Activated T-cell treated with anti-CD3 and anti-CD28 coated beads for 4 hours (primary cell): Measurements from ENCODE around the gene EFTUD2.

ENCODE experiments used
- DNase-seq: peaks from one replicate; pipeline ENCODE4 v3.0.0-alpha.2; 2020

Gene EFTUD2

DNA sequence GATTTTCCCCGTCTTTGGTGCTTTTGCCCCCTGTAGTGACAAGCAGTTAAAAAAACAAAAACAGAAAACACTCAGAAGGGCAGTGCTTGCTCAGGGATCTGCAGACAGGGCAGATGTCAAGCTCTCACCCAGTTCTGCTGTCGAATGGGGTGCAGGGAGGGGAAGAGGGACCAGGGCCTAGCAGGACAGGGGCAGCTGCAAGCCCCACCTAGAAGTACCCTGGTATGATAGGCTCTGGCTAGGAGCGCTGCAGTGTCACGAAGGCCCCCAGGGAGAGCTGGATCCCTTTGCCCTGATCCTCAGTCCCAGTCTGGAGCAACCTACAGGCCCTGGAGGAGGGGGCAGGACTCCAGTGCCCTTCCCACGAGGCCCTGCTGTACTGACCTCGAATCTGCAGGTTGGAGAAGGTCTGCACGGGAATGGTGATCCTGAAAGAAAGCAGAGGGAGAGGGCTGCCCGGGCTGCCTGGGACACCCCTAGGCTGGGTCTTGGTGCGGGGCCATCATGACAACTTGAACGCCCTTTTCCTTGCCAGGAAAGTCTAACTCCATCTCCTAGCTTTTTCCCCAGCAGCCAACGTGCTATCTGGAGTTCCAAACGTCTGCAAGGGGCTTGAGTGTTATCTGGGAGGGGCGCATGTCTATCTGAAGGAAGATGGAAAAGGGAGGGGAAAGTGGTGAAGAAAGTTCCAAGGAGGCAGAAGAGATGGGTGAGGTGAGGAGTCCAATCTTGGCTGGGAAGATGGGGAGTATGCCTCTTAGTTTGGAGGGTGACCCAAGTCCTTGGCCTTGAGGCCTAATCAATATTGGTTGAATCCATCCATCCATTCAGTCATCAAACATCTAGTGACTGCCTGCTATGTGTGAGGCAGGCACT is 11.2 kb upstream of the EFTUD2 start:
- DNase-seq = no peak

DNA sequence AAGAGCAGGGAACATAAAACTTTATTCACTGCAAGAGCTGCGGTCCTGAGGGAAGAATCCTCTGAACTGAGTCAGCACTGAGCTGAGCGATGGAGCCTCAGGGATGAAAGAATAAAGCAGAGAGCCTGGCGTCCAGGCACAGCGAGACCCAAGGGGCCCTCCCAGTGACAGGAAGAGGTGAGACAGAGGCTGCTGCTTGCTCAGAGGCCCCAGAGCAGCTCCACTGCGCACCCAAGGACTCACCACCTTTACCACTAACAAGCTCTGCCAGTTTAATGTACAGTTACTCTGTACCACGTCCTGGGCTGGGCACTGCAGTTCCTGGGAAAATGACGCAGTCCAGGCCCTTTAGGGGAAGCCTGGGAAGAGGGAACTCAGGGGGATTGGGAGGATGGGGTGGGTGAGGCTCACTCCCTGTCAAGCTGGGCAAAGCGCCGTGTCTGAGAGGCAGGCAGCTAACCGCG is 10.5 kb upstream of the EFTUD2 start:
- no peak for DNase-seq

DNA sequence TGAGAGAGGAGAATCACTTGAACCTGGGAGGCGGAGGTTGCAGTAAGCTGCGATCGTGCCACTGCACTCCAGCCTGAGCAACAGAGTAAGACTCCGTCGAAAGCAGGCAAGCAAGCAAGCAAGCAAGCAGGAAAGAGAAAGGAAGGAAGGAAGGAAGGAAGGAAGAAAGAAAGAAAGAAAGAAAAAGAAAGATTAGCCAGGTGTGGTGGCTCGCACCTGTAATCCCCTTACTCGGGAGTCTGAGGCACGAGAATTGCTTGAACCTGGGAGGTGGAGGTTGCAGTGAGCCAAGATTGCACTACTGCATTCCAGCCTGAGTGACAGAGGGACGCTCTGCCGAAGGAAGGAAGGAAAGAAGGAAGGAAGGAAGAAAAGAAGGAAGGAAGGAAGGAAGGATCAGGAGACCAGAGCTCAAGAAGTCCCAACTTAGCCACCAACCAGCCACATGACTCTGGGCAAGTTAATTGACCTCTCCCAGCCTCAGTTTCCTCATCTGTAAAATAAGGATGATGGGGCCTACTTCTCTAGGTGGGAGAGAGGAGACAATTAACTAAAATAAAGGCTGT is 9.6 kb upstream of the EFTUD2 start:
- no peak for DNase-seq

DNA sequence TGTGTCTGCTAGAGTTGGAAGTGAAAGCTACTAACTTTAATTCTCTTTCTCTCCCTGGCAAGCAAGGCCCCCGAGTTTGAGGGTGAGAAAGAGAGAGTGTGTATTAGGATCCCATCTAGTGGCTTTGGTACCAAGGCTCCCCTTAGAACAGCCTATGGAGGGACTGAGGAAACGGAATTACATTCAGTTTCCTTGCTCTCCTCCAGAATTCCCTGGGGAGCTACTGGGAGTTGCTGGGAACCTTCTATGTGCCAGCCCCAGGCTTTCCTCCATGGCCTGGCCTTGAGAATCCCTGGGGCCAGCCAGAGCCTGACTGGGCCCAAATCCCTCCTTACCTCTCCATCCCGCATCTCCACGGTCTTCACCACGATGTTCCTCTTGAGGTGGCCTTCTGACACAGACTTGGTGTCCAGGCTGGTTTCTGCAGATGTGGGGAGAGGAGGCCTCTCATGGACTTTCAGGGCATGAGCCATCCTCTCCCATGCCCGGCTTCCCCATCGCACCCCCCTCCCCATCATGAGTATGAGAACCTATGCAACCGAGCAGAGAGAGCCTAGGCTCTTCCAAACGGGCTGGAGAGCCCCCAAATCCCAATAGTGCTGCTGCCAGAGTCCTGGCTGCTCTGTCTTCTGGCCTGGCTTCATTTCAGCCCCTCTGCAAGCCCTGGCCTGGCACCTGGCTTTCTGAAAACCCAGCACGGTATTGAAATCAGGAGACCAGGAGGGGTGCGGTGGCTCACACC is 8.7 kb upstream of the EFTUD2 start:
- no peak for DNase-seq

DNA sequence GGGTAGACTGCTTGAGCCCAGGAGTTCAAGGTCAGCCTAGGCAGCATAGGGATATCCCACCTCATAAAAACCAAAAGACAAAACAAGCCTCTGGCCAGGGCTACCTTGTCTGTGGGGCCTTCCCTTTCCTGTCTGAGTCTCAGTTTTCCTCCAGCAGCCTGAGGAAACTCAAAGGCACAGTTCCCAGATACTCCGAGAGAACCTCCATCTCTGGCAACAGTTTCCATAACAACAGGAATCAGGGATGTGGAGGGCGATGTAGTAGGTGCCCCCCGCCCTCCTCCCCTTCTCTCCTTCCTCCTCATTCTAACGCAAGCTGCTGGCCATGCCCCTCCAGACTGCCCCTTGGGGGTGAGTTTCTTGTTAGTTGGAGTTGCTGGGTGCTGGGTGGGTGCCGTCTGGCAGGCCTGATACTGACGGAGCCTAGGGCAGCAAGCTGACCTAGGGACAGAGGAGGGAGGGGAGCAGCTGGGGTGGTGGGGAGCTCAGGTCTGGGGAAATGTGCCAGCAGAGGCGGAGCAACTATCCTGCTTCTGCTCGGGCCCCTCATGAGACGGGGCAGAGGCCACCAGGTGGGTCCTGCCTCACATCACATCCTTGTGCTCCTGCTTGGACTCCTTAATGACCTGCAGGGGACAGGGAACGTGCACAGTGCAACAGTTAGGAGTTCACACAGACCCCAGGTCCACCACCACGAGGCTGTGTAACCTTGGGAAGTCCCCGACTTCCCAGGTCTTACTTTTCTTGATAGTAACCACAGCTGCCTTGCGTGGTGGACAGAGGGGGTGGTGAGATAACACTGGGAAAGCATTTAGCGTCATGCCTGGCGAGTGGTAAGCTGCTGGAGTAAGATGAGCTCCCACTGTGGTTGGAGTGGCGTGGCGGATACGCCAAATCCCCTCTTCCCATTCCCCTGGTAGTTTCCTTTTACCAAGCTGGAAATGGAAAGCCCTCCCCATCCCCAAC is 7.8 kb upstream of the EFTUD2 start:
- DNase-seq = no peak

DNA sequence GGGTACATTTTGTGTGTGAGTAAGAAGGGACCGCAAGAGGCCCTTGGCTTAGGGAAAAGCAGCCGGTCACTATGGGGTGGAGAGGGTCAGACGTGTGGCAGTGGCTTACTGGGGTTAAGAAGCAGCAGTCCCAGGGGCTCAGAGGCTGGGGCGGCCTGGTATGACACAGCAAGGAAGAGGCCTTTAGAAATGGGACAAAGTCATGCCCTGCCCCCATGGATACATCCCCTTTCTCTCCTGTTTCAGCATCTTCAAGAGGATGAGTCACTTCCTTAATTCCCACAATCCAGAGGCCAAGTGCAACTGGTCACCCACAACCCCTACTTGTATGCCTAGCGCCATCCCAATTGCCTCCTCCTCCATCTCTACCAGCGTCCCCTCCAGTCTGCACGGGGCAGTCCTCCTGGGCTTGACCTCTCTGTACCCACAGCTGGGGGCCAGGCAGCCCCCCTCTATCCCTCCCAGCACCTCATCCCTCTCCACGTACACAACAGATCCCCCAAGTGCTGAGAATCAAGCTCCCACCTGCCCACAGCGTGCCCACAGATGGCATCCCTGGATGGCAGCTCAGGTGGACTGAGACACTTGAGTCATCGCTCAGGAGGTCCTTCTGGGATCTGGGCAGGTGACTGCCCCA is 6.9 kb upstream of the EFTUD2 start:
- DNase-seq = no peak

DNA sequence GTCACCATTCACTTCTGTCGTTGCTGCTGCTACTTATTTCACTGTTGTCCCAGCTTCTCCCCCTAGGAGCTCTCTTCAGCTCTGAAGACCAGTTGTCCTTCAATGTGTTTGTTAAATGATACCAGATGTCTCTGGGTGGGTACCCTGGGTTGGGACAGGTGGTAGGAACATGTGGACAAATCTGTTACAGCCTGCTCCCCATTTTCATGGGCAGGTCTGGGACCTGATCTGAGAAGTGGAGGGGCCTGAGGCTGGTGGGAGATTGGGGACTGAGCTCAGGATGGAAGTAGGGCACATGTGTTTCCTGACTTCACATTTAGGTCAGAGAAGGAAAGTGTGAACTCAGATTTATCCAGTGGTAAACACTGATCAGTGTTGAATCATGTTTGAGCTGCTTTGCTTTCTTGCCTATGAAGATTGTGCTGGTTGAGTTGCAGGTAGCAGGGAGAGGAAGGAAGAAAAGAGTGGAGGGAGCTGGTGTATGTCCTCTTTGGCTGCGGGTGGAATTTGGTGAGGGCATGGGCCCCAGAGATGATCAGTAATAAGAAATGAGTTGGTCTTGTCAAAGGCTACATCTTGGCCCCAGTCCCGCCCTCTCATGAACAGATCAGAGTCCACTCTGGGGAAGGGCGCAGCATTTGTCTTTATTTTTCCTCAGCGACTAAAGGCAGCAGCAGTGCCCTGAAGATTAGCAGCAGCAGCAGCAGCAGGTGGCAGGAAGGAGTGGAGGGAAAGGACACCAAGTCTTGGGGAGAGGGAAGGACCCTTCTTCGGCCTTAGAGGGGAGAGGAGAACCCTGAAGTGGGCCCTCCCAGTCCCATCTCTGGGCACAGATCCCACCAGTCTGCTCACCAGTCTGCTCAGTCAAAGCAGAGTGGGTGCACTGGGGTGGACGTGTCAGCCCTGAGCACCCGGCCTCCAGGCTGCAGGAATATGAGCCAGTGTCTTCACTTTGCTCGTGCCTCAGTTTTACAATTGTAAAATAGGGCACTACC is 6.1 kb upstream of the EFTUD2 start:
- DNase-seq = no peak

DNA sequence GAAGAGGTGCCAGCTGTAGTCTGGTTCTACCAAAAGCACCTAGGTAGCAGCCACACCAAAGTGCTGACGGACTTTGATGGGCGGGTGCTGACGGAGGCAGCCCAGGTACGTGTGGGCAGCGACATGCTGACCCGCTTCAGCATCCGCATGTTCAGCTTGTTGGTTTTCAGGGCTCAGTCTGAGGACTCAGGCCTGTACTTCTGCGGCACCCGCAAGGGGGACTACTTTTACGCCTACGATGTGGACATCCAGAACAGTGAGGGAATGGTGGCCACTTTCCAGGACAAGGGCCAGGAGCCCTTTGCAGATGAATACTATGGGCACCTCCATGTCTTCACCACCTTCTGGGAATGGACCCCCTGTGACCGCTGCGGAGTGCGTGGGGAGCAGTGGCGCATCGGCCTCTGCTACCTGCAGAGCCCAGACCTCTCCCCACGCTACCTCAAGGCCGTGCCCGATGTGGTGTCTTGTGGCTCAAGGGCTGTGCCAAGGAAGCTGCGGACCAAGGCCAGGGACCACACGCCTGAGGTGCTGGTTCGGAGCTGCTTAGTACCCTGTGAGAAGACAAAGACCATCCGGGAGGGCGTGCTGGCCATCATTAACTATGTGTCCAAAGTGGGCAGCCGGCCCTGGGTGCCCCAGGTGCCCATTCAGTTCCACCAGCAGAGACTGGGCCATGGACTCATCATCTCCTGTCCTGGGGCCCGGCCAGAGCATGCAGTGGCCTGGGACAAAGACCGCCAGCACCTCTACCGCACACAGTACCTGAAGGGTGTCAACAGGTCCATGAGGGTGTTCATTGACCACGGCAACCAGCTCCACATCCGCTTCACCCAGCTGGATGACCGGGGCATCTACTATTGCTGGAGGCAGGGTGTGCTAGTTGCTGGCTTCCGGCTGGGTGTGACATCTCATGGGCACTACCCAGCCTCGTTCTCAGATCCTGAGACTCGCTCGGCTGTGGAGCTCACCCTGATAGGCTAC is 5.0 kb upstream of the EFTUD2 start:
- DNase-seq = no peak

DNA sequence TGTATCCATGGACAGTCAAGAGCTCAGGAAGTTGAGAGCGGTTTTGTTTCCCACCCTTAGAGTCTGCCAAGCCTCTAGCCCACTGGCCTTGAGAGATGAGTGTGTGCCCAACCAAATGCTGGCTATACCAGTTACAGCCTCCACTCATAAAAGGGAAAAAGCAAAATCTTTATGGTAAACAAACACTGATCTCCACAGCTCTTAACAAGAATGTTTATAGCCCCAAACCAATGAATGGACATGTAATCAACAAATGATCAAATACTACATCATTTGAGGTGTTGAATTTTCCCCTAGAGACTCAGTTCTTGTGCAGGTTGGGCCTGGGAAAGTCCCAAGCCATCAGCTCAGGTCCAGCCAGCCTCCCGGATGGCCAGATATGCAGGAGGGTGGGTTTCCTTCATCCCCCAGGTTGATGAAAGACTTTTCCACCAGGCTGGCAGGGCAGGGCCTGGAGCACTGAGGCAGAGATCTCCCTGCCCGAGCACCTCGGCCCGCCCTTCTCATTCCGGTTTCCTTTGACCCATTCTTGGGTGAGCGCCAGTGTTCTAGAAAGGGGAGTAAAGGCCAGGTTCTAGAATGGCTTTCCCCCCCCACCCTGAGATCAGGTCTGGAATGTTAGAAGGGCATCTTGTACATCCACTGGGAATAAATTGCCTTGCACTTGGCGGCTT is 3.9 kb upstream of the EFTUD2 start:
- DNase-seq = no peak

DNA sequence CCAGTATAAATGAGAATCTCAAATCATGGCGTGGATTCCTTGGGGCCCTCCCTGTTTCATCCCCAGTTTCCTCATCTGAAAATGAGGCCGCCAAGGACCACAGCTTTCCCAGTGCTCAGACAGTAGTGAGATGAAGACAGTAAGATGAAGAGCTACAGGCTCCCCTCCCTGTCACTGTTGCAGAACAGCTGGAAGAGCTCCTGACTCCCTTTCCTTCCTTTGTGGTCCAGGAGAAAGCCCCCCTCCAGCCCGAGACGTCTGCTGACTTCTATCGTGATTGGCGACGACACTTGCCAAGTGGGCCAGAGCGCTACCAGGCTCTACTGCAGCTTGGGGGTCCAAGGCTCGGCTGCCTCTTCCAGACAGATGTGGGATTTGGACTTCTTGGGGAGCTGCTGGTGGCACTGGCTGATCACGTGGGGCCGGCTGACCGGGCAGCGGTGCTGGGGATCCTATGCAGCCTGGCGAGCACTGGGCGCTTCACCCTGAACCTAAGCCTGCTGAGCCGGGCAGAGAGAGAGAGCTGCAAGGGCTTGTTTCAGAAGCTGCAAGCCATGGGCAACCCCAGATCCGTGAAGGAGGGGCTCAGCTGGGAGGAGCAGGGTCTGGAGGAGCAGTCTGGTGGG is 3.0 kb upstream of the EFTUD2 start:
- DNase-seq = no peak

DNA sequence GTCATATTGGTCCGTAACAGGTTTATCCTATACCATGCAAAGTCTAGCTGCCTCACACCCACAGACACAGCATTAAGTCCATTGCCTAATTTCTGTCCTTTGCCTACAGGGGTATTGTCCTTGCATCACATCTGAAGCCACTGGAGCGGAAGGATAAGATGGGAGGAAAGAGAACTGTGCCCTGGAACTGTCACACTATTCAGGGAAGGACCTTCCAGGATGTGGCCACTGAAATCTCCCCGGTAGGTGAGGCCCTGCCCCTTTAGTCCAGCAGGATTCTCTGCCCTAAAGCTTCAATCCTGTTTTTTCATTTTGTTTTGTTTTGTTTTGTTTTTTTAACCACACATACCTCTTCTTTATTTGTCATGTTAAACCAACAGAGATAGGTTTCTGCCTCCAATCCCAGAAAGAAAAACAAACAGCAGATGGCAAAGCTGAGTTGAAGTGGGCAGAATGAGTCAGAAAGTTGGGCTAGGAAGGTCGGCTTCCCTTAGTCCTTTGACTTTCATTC is 2.2 kb upstream of the EFTUD2 start:
- DNase-seq = no peak

DNA sequence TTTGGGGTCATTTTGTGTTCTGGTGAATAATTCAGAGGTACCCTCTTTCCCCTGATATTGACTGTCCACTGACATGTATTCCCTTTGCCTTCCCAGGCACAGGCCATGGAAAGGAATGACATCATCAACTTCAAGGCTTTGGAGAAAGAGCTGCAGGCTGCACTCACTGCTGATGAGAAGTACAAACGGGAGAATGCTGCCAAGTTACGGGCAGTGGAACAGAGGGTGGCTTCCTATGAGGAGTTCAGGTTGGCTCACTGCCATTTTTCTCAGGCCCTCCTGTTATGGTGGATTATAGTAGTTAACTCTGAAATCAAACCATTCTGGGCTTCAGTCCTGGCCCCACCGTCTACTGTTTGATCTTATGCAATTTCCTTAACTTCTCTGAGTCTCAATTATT is 1.6 kb upstream of the EFTUD2 start:
- DNase-seq = no peak

DNA sequence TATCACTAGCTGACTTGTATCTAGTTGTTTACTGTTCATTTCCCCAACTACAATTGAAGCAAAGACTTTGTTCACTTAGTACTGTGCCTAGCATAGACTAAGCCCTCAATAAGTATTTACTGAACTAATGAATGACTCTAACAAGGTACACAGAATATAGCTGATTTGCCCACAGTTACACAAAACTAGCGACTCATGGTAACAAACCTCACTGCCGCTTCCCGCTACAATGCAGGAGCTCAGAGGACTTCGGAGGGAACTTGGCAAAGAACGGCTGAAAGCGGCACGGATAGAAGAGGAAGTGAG is 524 bp downstream of the EFTUD2 start:
- no peak for DNase-seq

DNA sequence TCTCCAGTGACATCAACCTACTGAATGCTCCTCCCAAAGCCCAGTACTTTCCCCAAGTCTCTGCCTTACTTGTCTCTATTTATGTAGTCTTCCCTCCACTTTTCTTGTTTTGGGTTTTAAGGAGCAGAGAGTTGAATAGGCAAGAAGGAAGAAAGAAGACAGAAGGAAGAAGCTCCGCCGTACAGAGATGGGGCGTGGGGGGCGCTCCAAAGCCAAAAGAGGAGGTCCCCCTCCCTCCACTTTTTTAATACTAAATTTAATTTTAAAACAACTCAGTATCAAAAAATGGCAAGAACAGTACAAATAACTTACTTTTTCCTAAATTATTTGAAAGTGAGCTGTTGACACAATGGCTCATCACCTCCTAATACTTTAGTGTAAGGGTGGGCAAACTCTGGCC is 4.6 kb downstream of the EFTUD2 start:
- DNase-seq = no peak

DNA sequence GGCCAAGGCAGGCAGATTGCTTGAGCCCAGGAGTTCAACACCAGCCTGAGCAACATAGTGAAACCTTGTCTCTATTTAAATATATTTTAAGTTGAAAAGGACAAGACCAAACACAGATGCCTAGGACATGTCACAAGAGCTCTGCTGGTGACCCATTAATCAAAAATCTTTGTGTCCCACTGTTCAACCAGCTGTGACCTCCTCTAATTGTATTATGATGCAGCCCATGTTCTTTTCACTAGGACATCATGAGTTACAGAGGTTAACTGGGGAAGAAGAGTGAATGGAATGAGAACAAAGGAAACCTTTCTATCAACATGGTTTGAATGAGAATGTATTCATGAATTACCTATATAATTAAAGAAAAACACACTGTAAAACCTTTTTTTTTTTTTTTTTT is 7.0 kb downstream of the EFTUD2 start:
- no peak for DNase-seq

DNA sequence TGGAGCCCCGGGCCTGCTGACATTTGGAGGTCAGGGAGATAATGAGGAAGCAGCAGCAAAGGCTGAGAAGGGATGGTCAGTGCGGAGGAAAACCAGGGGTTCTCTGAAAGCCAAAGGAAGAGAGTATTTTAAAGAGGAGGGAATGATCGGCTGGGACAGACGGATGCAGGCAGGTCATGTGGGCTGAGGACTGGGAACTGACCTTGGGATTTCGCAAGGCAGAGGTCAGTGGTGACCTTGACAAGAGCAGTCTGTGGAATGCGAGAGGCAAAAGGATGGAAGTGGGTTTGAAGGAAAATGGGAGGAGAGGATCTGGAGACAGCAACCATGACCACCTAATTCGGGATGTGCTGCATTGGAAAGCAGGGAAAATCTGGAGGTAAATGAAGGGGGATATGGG is 10.2 kb downstream of the EFTUD2 start:
- DNase-seq = no peak

DNA sequence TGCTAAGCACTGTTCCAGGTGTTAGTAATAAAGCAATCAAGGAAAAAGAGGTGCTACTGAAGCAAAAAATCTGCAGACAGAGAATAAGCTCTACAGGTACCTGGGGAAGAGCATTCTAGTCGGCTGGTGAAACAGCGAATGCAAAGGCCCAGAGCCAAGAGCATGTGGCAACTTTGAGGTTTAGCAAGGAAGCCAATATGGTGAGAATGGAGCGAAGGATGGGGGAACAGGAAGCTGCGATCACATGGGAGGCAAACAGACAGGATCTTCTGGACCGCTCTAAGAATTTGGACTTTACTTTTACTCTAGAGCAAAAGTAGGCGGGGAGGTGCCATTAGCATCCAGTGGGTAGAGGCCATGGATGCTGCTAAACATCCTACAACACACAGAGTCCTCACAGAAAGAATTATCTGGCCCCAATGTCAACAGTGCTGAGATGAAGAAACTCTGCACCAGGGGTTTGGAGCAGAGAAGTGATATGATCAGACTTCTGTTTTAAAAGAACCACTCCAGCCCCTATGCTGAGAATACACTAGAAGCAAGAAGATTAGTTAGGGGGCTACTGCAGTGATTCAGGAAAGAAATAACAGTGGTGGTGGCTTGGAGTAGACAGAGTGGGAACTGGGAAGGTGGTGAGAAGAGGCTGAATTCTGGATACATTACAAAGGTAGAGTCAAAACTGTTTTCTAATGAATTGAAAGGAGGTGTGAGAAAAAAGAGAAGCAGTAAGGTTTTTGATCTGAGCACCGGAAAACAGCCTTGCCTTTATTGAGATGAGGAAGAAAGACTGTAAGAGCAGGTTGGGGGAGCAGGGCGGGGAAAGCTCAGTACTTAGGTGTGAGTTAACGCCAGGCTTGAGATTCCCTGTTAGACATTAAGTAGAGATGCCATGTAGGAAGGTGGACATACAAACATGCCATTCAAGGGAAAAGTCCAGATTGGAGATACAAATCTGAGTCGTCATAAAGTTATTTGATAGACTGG is 11.0 kb downstream of the EFTUD2 start:
- no peak for DNase-seq
